Gastroesophageal sphincter (tissue), 3 donors: ENCODE data around the gene APLF.

Experiments used
- EP300 ChIP-seq: sonication (generic); formaldehyde crosslinking; IDR thresholded peaks from one replicate; pipeline ENCODE4 v1.6.1; 2017; ENCODE audit warnings: antibody characterized with exemption, mild to moderate bottlenecking
- POLR2A ChIP-seq, 2 donors: fragments of 450-650 bp; IDR thresholded peaks; one replicate each; pipeline ENCODE4 v1.6.1; 2017; ENCODE audit warnings: antibody characterized with exemption in 2 of 2, mild to moderate bottlenecking in 2 of 2, moderate library complexity in 1 of 2
- POLR2AphosphoS5 ChIP-seq: sonication (generic); formaldehyde crosslinking; IDR thresholded peaks from one replicate; pipeline ENCODE4 v1.6.1; 2017; ENCODE audit warnings: antibody characterized with exemption
- TF ChIP-seq, protein P1 (sequence below), 4 experiments: fragments of 200-600 bp in 2 of 4; fragments of 450-650 bp in 2 of 4; sonication (generic) in 1 of 4; IDR thresholded peaks; one replicate each; pipeline ENCODE4 v1.5.1; 2017 to 2019; ENCODE audit warnings: antibody characterized with exemption in 4 of 4, mild to moderate bottlenecking in 2 of 4, moderate library complexity in 2 of 4

DNA sequence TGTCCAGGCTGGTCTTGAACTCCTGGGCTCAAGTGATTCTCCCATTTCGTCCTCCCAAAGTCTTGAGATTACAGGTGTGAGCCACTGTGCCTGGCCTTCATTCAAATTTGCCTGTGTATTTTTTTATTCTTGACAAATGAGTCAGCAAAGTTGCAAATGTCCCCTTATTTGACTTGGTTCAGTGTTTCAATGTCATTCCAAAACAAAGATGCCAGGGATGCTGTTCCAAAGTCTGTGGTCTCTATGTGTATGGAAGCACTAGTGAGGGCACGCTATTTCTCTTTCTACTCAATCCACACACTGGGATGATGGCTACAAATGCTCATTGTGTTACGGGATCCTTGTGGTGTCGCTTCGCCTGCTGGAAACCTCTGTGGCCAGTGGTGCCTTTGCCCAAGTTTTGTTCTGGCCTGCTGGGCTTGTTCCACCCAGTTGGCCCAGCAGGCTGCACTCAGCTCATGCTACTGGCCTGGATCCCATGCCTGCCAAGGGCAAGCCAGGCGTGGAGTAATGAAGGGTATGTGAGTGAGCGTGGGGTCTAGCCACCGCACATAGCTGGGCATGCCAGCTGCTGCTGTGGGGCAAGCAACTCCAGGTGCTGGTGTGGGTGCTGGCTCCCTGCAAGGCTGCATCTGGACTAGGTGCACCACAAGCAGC lies 35.9 kb upstream of the APLF start:
- TF ChIP-seq POLR2A (IDR thresholded peaks at IDR 0.05), result no peak
- TF ChIP-seq, protein P1, sequence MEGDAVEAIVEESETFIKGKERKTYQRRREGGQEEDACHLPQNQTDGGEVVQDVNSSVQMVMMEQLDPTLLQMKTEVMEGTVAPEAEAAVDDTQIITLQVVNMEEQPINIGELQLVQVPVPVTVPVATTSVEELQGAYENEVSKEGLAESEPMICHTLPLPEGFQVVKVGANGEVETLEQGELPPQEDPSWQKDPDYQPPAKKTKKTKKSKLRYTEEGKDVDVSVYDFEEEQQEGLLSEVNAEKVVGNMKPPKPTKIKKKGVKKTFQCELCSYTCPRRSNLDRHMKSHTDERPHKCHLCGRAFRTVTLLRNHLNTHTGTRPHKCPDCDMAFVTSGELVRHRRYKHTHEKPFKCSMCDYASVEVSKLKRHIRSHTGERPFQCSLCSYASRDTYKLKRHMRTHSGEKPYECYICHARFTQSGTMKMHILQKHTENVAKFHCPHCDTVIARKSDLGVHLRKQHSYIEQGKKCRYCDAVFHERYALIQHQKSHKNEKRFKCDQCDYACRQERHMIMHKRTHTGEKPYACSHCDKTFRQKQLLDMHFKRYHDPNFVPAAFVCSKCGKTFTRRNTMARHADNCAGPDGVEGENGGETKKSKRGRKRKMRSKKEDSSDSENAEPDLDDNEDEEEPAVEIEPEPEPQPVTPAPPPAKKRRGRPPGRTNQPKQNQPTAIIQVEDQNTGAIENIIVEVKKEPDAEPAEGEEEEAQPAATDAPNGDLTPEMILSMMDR (IDR thresholded peaks at IDR 0.05), result no peak
- TF ChIP-seq POLR2AphosphoS5, result no peak
- TF ChIP-seq EP300, result no peak
